HG03064 (cell line): Measurements from ENCODE around the gene MYO1D.
"Not testable (repeated sequence)": the region's sequence is repeated elsewhere in the genome, so short reads cannot be mapped to it uniquely, and the experiment has no call there.

Source experiments
- ATAC-seq: cut with Tn5 transposase; IDR thresholded peaks from one replicate; pipeline ENCODE4 v1.9.1; 2021; ENCODE audit warnings: low read depth; ENCODE audit not compliant: unreplicated experiment

MYO1D gene

GRCh38 chr17:32555611-32556310, 321.2 kb downstream of the MYO1D start:
- ATAC-seq: no peak

GRCh38 chr17:32553168-32553567, 323.8 kb downstream of the MYO1D start:
- ATAC-seq: no peak

GRCh38 chr17:32552280-32552679, 324.6 kb downstream of the MYO1D start:
- ATAC-seq: no peak

GRCh38 chr17:32551186-32551955, 325.6 kb downstream of the MYO1D start:
- no peak for ATAC-seq

GRCh38 chr17:32549559-32549958, 327.4 kb downstream of the MYO1D start:
- ATAC-seq: no peak

GRCh38 chr17:32546031-32546444, 330.9 kb downstream of the MYO1D start:
- no peak for ATAC-seq

GRCh38 chr17:32542186-32542585, 334.7 kb downstream of the MYO1D start:
- no peak for ATAC-seq

GRCh38 chr17:32541640-32542039, 335.3 kb downstream of the MYO1D start:
- ATAC-seq: no peak

- ATAC-seq: no peak
These were observed 339.9 kb downstream of the MYO1D start for GRCh38 chr17:32536736-32537643.

- no peak for ATAC-seq
These were observed 343.6 kb downstream of the MYO1D start for GRCh38 chr17:32533296-32533695.

- no peak for ATAC-seq
These were observed 347.3 kb downstream of the MYO1D start for GRCh38 chr17:32529604-32530003.

- ATAC-seq: no peak
These were observed 348.1 kb downstream of the MYO1D start for GRCh38 chr17:32528825-32529224.

GRCh38 chr17:32527146-32527545, 349.8 kb downstream of the MYO1D start:
- ATAC-seq: no peak

GRCh38 chr17:32525122-32525521, 351.8 kb downstream of the MYO1D start:
- no peak for ATAC-seq

GRCh38 chr17:32524553-32524880, 352.4 kb downstream of the MYO1D start:
- not testable (repeated sequence) for ATAC-seq

GRCh38 chr17:32523827-32524552, 352.9 kb downstream of the MYO1D start:
- ATAC-seq: peak; percentile 42

GRCh38 chr17:32523017-32523680, 353.8 kb downstream of the MYO1D start:
- peak; percentile 42 for ATAC-seq

- no peak for ATAC-seq
These were observed 356.1 kb downstream of the MYO1D start for GRCh38 chr17:32520737-32521404.

- no peak for ATAC-seq
These were observed 356.7 kb downstream of the MYO1D start for GRCh38 chr17:32520104-32520701.
